ENCODE data around the gene ENOX1.

ENOX1 gene

DNA sequence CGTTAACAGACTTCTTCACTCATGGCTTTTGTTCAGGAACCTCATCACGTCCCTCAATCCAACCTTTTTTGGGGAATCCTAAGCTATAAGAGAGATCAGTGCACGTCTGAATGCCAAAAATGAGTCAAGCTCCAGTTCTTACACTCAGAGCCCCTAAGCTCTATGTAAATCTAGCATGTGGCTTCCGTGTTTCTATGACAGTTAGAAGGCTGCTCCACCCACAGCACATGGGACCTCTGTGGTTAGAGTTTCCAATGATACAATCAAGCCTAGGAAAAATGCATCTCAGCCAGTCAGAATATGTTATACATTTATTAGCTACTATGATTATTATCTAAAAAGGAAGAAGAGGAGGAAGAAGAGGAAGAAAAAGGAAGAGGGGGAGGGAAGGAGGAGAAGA lies 135.9 kb downstream of the ENOX1 start:
- TF ChIP-seq, protein P1, sequence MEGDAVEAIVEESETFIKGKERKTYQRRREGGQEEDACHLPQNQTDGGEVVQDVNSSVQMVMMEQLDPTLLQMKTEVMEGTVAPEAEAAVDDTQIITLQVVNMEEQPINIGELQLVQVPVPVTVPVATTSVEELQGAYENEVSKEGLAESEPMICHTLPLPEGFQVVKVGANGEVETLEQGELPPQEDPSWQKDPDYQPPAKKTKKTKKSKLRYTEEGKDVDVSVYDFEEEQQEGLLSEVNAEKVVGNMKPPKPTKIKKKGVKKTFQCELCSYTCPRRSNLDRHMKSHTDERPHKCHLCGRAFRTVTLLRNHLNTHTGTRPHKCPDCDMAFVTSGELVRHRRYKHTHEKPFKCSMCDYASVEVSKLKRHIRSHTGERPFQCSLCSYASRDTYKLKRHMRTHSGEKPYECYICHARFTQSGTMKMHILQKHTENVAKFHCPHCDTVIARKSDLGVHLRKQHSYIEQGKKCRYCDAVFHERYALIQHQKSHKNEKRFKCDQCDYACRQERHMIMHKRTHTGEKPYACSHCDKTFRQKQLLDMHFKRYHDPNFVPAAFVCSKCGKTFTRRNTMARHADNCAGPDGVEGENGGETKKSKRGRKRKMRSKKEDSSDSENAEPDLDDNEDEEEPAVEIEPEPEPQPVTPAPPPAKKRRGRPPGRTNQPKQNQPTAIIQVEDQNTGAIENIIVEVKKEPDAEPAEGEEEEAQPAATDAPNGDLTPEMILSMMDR (conservative IDR thresholded peaks at IDR 0.05) = no peak
- no peak for TF ChIP-seq ZFX (IDR thresholded peaks at IDR 0.05)
- no peak overlapping the region for H3K27ac ChIP-seq

DNA sequence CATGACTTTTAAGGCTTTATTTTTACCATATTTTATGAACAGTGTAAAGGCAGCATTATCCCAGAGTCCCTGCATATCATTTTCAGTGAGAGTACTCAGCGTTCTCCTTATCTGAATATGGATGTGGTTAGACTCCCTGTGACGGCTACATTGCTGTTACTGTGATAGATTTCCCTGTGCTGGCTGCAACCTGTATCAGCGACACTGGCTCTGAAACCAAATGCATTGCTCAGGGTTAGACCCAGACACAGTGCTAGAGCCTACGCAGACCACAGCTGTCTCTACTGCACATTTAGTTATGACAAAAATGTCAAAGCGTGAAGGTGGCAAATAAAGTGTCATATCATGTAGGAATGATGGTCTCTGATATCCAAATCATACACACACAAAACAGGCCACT lies 138.0 kb downstream of the ENOX1 start:
- no peak overlapping the region for H3K27ac ChIP-seq
- TF ChIP-seq, protein P1 (conservative IDR thresholded peaks at IDR 0.05) = no peak
- no peak for TF ChIP-seq ZFX (IDR thresholded peaks at IDR 0.05)

DNA sequence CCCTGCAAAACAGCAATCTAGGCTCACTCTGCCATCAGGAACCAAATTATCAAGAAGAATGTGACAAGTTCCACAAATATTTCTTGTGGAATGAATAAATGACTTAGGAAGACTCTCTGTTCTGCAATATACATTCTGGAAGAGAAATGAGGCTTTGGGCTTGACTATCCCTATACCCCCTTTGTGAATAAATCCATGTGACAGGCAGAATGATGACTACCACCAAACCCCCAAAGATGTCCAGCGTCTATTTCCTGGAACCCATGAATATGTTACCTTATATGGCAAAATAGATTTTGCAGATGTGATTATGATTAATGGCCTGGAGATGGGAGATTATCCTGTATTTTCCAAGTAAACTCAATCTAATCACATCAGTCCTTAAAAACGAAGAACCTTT lies 139.3 kb downstream of the ENOX1 start:
- no peak for TF ChIP-seq ZFX (IDR thresholded peaks at IDR 0.05)
- TF ChIP-seq, protein P1 (conservative IDR thresholded peaks at IDR 0.05) = no peak
- H3K27ac ChIP-seq = no peak overlapping the region

DNA sequence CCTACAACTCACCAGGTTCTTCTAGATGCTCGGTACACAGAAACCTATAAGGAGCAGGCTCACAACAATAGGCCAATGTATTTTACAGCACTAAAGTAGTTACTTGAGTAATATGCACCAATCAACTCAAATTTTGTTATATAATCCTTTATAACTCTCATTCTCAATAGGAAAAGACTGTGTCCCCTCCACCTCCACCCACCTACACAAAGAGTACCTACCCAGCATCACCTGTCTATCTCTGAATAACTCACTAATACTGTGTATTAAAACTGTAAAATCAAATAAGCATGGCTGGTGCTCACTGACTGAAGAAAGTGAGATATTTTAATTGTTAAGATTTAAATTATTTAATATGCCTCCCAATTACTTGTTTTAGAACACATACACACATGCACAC lies 146.3 kb downstream of the ENOX1 start:
- TF ChIP-seq ZFX (IDR thresholded peaks at IDR 0.05) = no peak
- TF ChIP-seq, protein P1 (conservative IDR thresholded peaks at IDR 0.05) = no peak
- no peak overlapping the region for H3K27ac ChIP-seq

DNA sequence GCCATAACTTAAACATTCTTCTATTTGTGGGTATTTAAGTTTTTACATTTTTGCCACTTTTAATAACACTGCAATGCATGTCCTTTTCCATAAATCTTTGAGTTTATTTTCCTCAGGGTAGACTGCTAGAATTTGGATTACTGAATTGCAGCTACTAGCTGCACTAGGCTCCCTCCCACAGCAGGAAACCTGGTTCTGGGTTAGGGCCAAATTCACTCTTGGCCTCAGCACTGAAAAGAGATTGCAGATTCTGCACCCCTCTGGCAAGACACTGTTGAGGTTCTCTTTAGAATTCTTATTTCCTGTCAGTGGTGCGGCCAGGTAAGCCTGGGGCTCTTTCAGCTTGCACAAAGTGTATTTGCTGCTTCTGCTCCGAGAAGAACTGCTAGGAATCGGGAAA lies 155.7 kb downstream of the ENOX1 start:
- no peak for TF ChIP-seq ZFX (IDR thresholded peaks at IDR 0.05)
- TF ChIP-seq, protein P1 (conservative IDR thresholded peaks at IDR 0.05) = no peak
- no peak overlapping the region for H3K27ac ChIP-seq

DNA sequence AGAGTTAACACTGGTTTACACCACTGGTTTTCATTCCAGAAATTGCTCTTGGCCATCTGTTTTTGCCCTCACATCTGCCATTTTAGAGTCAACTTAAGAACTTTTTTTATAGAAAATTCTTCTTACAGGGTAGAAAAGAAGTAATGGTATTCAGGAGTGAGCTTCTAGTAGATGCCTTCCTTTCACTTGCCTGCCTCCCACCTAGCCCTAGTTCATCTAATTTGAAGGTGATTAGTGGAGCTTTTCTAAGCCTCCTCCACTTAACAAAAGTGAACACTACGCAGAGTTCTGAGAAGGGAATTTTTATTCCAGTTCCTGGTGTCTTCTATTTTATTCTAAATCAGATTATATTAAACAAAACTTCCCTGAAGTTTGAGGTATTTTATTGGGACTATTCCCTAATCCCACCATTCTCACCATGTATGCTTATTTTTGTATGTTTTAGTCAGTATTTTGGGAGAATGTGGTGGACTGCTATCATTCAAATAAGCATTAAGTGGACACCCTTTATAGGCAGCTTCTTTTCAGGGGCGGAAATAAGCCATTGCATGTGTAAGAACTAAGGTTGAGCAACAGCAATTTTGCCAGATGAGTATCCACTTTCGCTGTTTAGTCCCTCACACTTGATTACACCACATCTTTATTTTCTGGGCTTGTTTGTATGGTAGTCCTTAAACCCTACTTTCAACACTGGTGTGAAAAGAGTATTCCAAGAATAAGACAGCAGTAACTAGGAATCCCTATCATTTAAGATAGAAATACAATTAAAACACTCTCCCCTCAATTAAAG lies 156.9 kb downstream of the ENOX1 start:
- H3K27ac ChIP-seq = no peak overlapping the region
- TF ChIP-seq ZFX (IDR thresholded peaks at IDR 0.05) = no peak
- TF ChIP-seq, protein P1 (conservative IDR thresholded peaks at IDR 0.05) = no peak

DNA sequence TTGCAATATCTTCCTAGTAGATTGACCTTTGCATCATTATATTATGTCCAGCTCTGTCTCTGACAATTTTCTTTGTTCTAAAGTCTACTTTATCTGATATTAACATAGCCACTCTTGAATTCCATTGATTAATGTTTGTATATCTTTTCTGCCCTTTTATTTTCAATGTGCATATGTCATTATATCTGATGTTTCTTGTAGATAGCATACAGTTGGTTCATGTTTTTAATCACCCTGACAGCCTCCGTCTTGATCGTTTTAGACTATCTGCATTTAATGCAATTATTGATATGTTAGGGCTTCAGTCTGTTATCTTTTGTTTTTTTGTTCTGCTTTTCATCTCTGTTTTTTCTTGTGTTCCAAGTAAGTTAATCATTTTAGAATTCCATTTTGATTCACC lies 159.8 kb downstream of the ENOX1 start:
- no peak overlapping the region for H3K27ac ChIP-seq
- TF ChIP-seq, protein P1 (conservative IDR thresholded peaks at IDR 0.05) = no peak
- no peak for TF ChIP-seq ZFX (IDR thresholded peaks at IDR 0.05)

All from C4-2B (cell line).